ENCODE results near the gene IGF2BP2. TPM values are rescaled to one million over a fixed set of nuclear protein-coding genes. Genes with fewer than 3 reads are reported as not detected.
A peak's percentile ranks its signal among the peaks of the same experiment; 100 is the strongest.

The IGF2BP2 gene
- total and polyA plus RNA-seq, 2 of the 4 experiments (the other 2 are of a cell fraction), result 23.4 to 88.2 TPM

DNA sequence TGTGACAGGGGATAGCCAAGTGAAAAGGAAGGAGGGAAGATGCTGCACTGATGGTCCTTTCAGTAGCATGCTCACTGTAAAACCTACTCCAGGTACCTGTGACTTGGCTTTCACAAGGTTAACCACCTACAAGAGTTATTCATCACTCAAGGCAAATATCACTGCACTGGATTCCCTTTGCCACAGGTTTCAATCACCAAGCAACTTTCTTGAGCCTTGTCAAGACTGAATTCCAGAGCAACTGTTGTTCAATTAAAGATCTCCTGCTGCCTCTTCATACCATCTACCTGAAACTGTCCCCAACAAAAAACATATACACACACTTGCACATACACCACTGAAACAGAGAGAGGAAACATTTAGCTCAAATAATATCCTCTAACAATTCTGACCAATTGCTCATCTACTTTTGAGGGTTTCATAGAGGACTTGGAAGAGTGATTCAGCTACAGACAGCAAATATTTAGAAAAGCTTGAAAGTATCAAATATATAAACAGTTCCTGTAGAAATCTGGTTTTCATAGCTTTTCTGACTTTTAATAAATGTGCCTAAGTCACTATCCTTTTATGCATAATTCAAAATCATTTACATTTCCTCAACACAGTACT is 6.5 kb downstream of the IGF2BP2 start:
- TF ChIP-seq, protein P1, sequence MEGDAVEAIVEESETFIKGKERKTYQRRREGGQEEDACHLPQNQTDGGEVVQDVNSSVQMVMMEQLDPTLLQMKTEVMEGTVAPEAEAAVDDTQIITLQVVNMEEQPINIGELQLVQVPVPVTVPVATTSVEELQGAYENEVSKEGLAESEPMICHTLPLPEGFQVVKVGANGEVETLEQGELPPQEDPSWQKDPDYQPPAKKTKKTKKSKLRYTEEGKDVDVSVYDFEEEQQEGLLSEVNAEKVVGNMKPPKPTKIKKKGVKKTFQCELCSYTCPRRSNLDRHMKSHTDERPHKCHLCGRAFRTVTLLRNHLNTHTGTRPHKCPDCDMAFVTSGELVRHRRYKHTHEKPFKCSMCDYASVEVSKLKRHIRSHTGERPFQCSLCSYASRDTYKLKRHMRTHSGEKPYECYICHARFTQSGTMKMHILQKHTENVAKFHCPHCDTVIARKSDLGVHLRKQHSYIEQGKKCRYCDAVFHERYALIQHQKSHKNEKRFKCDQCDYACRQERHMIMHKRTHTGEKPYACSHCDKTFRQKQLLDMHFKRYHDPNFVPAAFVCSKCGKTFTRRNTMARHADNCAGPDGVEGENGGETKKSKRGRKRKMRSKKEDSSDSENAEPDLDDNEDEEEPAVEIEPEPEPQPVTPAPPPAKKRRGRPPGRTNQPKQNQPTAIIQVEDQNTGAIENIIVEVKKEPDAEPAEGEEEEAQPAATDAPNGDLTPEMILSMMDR (conservative IDR thresholded peaks at IDR 0.05; ENCODE audit: low read depth, low read length), result no peak
- TF ChIP-seq, protein P2, sequence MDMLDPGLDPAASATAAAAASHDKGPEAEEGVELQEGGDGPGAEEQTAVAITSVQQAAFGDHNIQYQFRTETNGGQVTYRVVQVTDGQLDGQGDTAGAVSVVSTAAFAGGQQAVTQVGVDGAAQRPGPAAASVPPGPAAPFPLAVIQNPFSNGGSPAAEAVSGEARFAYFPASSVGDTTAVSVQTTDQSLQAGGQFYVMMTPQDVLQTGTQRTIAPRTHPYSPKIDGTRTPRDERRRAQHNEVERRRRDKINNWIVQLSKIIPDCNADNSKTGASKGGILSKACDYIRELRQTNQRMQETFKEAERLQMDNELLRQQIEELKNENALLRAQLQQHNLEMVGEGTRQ (IDR thresholded peaks at IDR 0.05; ENCODE audit: low read depth, low read length), result no peak
- TF ChIP-seq MAFK (IDR thresholded peaks at IDR 0.05; ENCODE audit: low read depth, low read length), result no peak

More for the DNA sequence above, 6.5 kb downstream of the IGF2BP2 start:
- no peak overlapping the region for H2AFZ ChIP-seq (replicated peaks; ENCODE audit: low read length, poor library complexity)
- peak overlapping the region; percentile 37 for H2BK5ac ChIP-seq (ENCODE audit: low read depth, low read length, poor library complexity, severe bottlenecking)
- intact Hi-C loops (cut with micrococcal nuclease), result no loop called here
- CTCF ChIA-PET, result interaction anchor here (1.1 kb wide), 1 partner anchor 50 kb away, joined by 3 read pairs; no protein-coding TSS in a partner anchor
- in situ Hi-C loops (cut with MboI; ENCODE audit: low sequenced_read_pairs), result no loop called here
- H3K23ac ChIP-seq (ENCODE audit: low read depth, low read length), result peak overlapping the region; percentile 89
- no peaks in the 10 kb centered on the region for H3K9me3 ChIP-seq (ENCODE audit: control insufficient read depth, insufficient read depth, low read length)
- H3K27ac ChIP-seq (ENCODE audit: insufficient read depth, low read length), result no peak overlapping the region
- peak overlapping the region; percentile 9; the same call in 1 of the 3 replicates for H2BK15ac ChIP-seq (ENCODE audit: low read depth, low read length)
- POLR2A ChIA-PET (ENCODE audit: unreplicated experiment), result interaction anchor here (0.6 kb wide), 1 partner anchor 46 kb away, joined by 3 read pairs; no protein-coding TSS in a partner anchor
- peak overlapping the region; percentile 20 for H3K4me2 ChIP-seq (ENCODE audit: low read depth, low read length)
- peak overlapping the region; percentile 64; the same call in 1 of the 2 replicates for H3K56ac ChIP-seq (ENCODE audit: extremely low read depth, insufficient read depth, low read length)
- no peak overlapping the region for H4K5ac ChIP-seq (ENCODE audit: low read depth, low read length)
- no TSS peak for BruUV-seq (replicated peaks)
- H3K27me3 ChIP-seq (ENCODE audit: control insufficient read depth, insufficient read depth, low read length), result no peaks in the 10 kb centered on the region
- no peak overlapping the region; the same call in 1 of the 2 replicates for H3K9ac ChIP-seq (ENCODE audit: low read depth, low read length)
- peaks cover 60% of the 10 kb centered on the region for H4K20me1 ChIP-seq (ENCODE audit: insufficient read depth, low read length)
- dilution Hi-C loops (cut with HindIII; ENCODE audit: low sequenced_read_pairs, unreplicated experiment), result no loop called here
- H2BK20ac ChIP-seq (ENCODE audit: low read depth, low read length), result peak overlapping the region; percentile 24; the same call in 1 of the 2 replicates
- ATAC-seq (ENCODE audit: low read depth) (no peak), DNase-seq (peak; percentile 34)
- peaks cover 0 to 22% of the 10 kb centered on the region in 2 experiments; a peak in 2 of 4 replicates for H3K79me1 ChIP-seq (ENCODE audit: low read depth in 1 of 2, low read length in 2 of 2)
- no peaks in the 10 kb centered on the region for H3K36me3 ChIP-seq (ENCODE audit: control insufficient read depth, insufficient read depth, low read length)
- H3K4ac ChIP-seq (ENCODE audit: low read depth, low read length), result no peak overlapping the region
- H3K4me1 ChIP-seq (ENCODE audit: control insufficient read depth, insufficient read depth, low read length), result peaks cover 17% of the 10 kb centered on the region
- no peak overlapping the region for H2AK9ac ChIP-seq (replicated peaks; ENCODE audit: low read depth, low read length, poor library complexity)
- H3K18ac ChIP-seq (ENCODE audit: low read depth, low read length), result no peak overlapping the region
- H2AK5ac ChIP-seq (ENCODE audit: low read depth, low read length), result no peak overlapping the region
- H3K4me3 ChIP-seq (ENCODE audit: insufficient read depth, low read depth, low read length), result no peak overlapping the region
- no peak overlapping the region for H4K91ac ChIP-seq (ENCODE audit: insufficient read depth, low read depth, low read length)
- H3K9me1 ChIP-seq (ENCODE audit: insufficient read depth, low read length), result peaks cover 13% of the 10 kb centered on the region
- H2BK120ac ChIP-seq (ENCODE audit: low read depth, low read length), result no peak overlapping the region
- no peak overlapping the region; the same call in 1 of the 2 replicates for H3K14ac ChIP-seq (replicated peaks; ENCODE audit: low read depth, low read length)
- H4K8ac ChIP-seq (ENCODE audit: low read depth in 2 of 2, low read length in 2 of 2), result 0 out of 4 replicates have a peak overlapping the region, but pooled peaks of 1 of the 2 experiments have one; percentile 22
